SIG-M5 (cell line): Measurements from ENCODE around the gene RORC.
"Not testable (repeated sequence)": the region's sequence is repeated elsewhere in the genome, so short reads cannot be mapped to it uniquely, and the experiment has no call there.

Experiments
- DNase-seq: peaks from one replicate; lab custom pipeline; 2025; lab: John Stamatoyannopoulos, UW

The RORC gene

GRCh38 chr1:151831605-151832004, at the start of gene RORC:
Gene RORC (minus strand): TSS chr1:151831802. CDS start chr1:151831764, 38 bp downstream.
- no peak for DNase-seq

- no peak for DNase-seq
Observed at GRCh38 chr1:151875419-151876097, 44.0 kb upstream of the RORC start.

GRCh38 chr1:151872776-151873175, 41.2 kb upstream of the RORC start:
- not testable (repeated sequence) for DNase-seq

GRCh38 chr1:151871284-151872030, 39.9 kb upstream of the RORC start:
- DNase-seq, result no peak

GRCh38 chr1:151868486-151868885, 36.9 kb upstream of the RORC start:
- no peak for DNase-seq

GRCh38 chr1:151867765-151868411, 36.3 kb upstream of the RORC start:
- DNase-seq, result peak; percentile 79

- no peak for DNase-seq
Observed at GRCh38 chr1:151867321-151867720, 35.7 kb upstream of the RORC start.

GRCh38 chr1:151864411-151864810, 32.8 kb upstream of the RORC start:
- DNase-seq, result no peak

GRCh38 chr1:151862604-151863003, 31.0 kb upstream of the RORC start:
- no peak for DNase-seq

GRCh38 chr1:151860504-151861187, 29.0 kb upstream of the RORC start:
- DNase-seq, result no peak

GRCh38 chr1:151859891-151860293, 28.3 kb upstream of the RORC start:
- no peak for DNase-seq

- no peak for DNase-seq
Observed at GRCh38 chr1:151858886-151859665, 27.5 kb upstream of the RORC start.

GRCh38 chr1:151858030-151858746, 26.6 kb upstream of the RORC start:
- DNase-seq, result no peak

- DNase-seq, result no peak
Observed at GRCh38 chr1:151855933-151856332, 24.3 kb upstream of the RORC start.

GRCh38 chr1:151855516-151855915, 23.9 kb upstream of the RORC start:
- DNase-seq, result not testable (repeated sequence)

GRCh38 chr1:151854658-151855057, 23.1 kb upstream of the RORC start:
- no peak for DNase-seq

GRCh38 chr1:151853411-151853943, 21.9 kb upstream of the RORC start, which contains the start of gene THEM5:
Gene THEM5 (minus strand): TSS chr1:151853712. CDS start chr1:151853565, 147 bp downstream.
- no peak for DNase-seq

- no peak for DNase-seq
Observed at GRCh38 chr1:151852733-151853132, 21.1 kb upstream of the RORC start.

GRCh38 chr1:151851886-151852285, 20.3 kb upstream of the RORC start:
- DNase-seq, result no peak

GRCh38 chr1:151849871-151850270, 18.3 kb upstream of the RORC start:
- no peak for DNase-seq

- DNase-seq, result no peak
Observed at GRCh38 chr1:151849126-151849525, 17.5 kb upstream of the RORC start.
